ENCODE measurements around the gene TSPAN3.
A peak's percentile ranks its signal among the peaks of the same experiment; 100 is the strongest.

Gene TSPAN3

GRCh38 chr15:77002436-77002835, 68.5 kb downstream of the TSPAN3 start:
- DNase-seq: peak; percentile 17

- peak; percentile 13 for DNase-seq
These were observed 68.9 kb downstream of the TSPAN3 start for GRCh38 chr15:77001966-77002365.

- peak; percentile 13 for DNase-seq
These were observed 69.6 kb downstream of the TSPAN3 start for GRCh38 chr15:77001351-77001750.

GRCh38 chr15:76999996-77000395, 70.9 kb downstream of the TSPAN3 start:
- no peak for DNase-seq

GRCh38 chr15:76998663-76999285, 72.1 kb downstream of the TSPAN3 start:
- DNase-seq: no peak

- peak; percentile 67 for DNase-seq
These were observed 74.1 kb downstream of the TSPAN3 start for GRCh38 chr15:76996526-76997401.

- DNase-seq: no peak
These were observed 74.8 kb downstream of the TSPAN3 start for GRCh38 chr15:76996076-76996525.

- peak; percentile 71 for DNase-seq
These were observed 75.7 kb downstream of the TSPAN3 start, which contains the start of gene PSTPIP1 for GRCh38 chr15:76994971-76995945. Gene PSTPIP1 (plus strand): TSS chr15:76995126. CDS start chr15:76995574, 448 bp downstream.

- no peak for DNase-seq
These were observed 76.4 kb downstream of the TSPAN3 start for GRCh38 chr15:76994496-76994895.

GRCh38 chr15:76994001-76994400, 76.9 kb downstream of the TSPAN3 start:
- DNase-seq: peak; percentile 65

GRCh38 chr15:76993114-76993725, 77.7 kb downstream of the TSPAN3 start:
- no peak for DNase-seq

- no peak for DNase-seq
These were observed 78.9 kb downstream of the TSPAN3 start for GRCh38 chr15:76991741-76992645.
